Muscle of back (tissue), 13 donors: Measurements from ENCODE around the gene RHOXF1. TPM values are rescaled to one million over a fixed set of nuclear protein-coding genes. Genes with fewer than 3 reads are reported as not detected.
"Not testable (repeated sequence)": the region's sequence is repeated elsewhere in the genome, so short reads cannot be mapped to it uniquely, and the experiment has no call there.

ENCODE experiments used
- DNase-seq, 3 donors: peaks; one replicate each; pipeline versions ENCODE4 v3.0.0 to v3.0.0-alpha.2; 2013
- long read RNA-seq, 9 donors: transcript quantifications; one replicate each; lab custom pipeline, GENCODE V29; 2026
- polyA plus RNA-seq, 10 donors: library from polyadenylated mRNA; unstranded; fragments of 120-200 nt; gene quantifications; one replicate each; pipeline ENCODE4 v1.2.1, GENCODE V29; 2013; ENCODE audit not compliant: insufficient read length in 10 of 10

Gene RHOXF1
- polyA plus RNA-seq: 1 to 10 TPM in 1 of 10 donors, under 1 TPM in 5, not detected in 4; 0.17 to 1.1 (median 0.68) TPM
- long read RNA-seq, donor 1: 0 reads
- long read RNA-seq, donor 2: 0 reads
- long read RNA-seq, donor 3: 0 reads
- long read RNA-seq, donor 4: 0 reads
- long read RNA-seq, donor 5: 0 reads
- long read RNA-seq, donor 6: 0 reads
- long read RNA-seq, donor 7: 0 reads
- long read RNA-seq, donor 8: 0 reads
- long read RNA-seq, donor 9: 0 reads

- no peak for DNase-seq
Observed at GRCh38 chrX:120115438-120115963, at the start of gene RHOXF1. Gene RHOXF1 (minus strand): TSS chrX:120115913. CDS start chrX:120115862, 51 bp downstream.

GRCh38 chrX:120159086-120159485 is 43.4 kb upstream of the RHOXF1 start:
- DNase-seq: not testable (repeated sequence)

- DNase-seq: not testable (repeated sequence)
Observed at GRCh38 chrX:120158313-120158712, 42.6 kb upstream of the RHOXF1 start, which contains the start of gene RHOXF2. Gene RHOXF2 (plus strand): TSS chrX:120158613. CDS start chrX:120158751, 138 bp downstream.

GRCh38 chrX:120150109-120150744 is 34.5 kb upstream of the RHOXF1 start:
- not testable (repeated sequence) for DNase-seq

GRCh38 chrX:120147537-120147936 is 31.8 kb upstream of the RHOXF1 start:
- DNase-seq: no peak

- DNase-seq: not testable (repeated sequence)
Observed at GRCh38 chrX:120146323-120146722, 30.6 kb upstream of the RHOXF1 start.

GRCh38 chrX:120145295-120145925 is 29.7 kb upstream of the RHOXF1 start:
- no peak for DNase-seq

GRCh38 chrX:120144178-120144844 is 28.6 kb upstream of the RHOXF1 start:
- DNase-seq: peak in 2 of 3 donors; percentile 21 to 27

- DNase-seq: no peak
Observed at GRCh38 chrX:120140293-120140981, 24.7 kb upstream of the RHOXF1 start.

GRCh38 chrX:120137439-120137838 is 21.7 kb upstream of the RHOXF1 start:
- no peak for DNase-seq

- no peak for DNase-seq
Observed at GRCh38 chrX:120136840-120137239, 21.1 kb upstream of the RHOXF1 start.

- no peak for DNase-seq
Observed at GRCh38 chrX:120136128-120136527, 20.4 kb upstream of the RHOXF1 start.

GRCh38 chrX:120128306-120128846 is 12.7 kb upstream of the RHOXF1 start:
- not testable (repeated sequence) for DNase-seq

GRCh38 chrX:120125444-120125843 is 9.7 kb upstream of the RHOXF1 start:
- no peak for DNase-seq

GRCh38 chrX:120120223-120120622 is 4.5 kb upstream of the RHOXF1 start:
- DNase-seq: no peak

GRCh38 chrX:120111611-120112010 is 4.1 kb downstream of the RHOXF1 start:
- no peak for DNase-seq

GRCh38 chrX:120109378-120109777 is 6.3 kb downstream of the RHOXF1 start:
- DNase-seq: no peak

GRCh38 chrX:120104707-120105106 is 11.0 kb downstream of the RHOXF1 start:
- not testable (repeated sequence) for DNase-seq

GRCh38 chrX:120101057-120101456 is 14.7 kb downstream of the RHOXF1 start:
- not testable (repeated sequence) for DNase-seq

- DNase-seq: no peak
Observed at GRCh38 chrX:120090208-120090607, 25.5 kb downstream of the RHOXF1 start.
